Left lung (tissue), 10 donors: ENCODE data around the gene GNB3. TPM values are rescaled to one million over a fixed set of nuclear protein-coding genes. Genes with fewer than 3 reads are reported as not detected.
A peak's percentile ranks its signal among the peaks of the same experiment; 100 is the strongest.

ENCODE experiments used
- ATAC-seq: fragments of 200-7000 bp; cut with Tn5 transposase; one replicate; pipeline ENCODE4 v1.9.1; 2020; ENCODE audit warnings: moderate library complexity
- DNase-seq, 4 donors: peaks; one replicate each; pipeline ENCODE4 v3.0.0-alpha.2; 2013 to 2020
- H3K27ac ChIP-seq, 2 donors: fragments of 200-600 bp; sonication (generic) in 1 of 2; one replicate each; pipeline versions ENCODE4 v1.5.0 to v1.8.0; 2020 to 2021
- H3K27me3 ChIP-seq, 2 donors: fragments of 200-600 bp; sonication (generic) in 1 of 2; one replicate each; pipeline versions ENCODE4 v1.5.0 to v1.8.0; 2020 to 2021
- H3K36me3 ChIP-seq, 2 donors: fragments of 200-600 bp; sonication (generic) in 1 of 2; one replicate each; pipeline versions ENCODE4 v1.5.0 to v1.8.0; 2020 to 2021
- H3K4me1 ChIP-seq, 2 donors: fragments of 200-600 bp; one replicate each; pipeline ENCODE4 v1.8.0; 2021
- H3K4me3 ChIP-seq, 2 donors: fragments of 200-600 bp; sonication (generic) in 1 of 2; one replicate each; pipeline versions ENCODE4 v1.5.0 to v1.8.0; 2020 to 2021; ENCODE audit warnings: mild to moderate bottlenecking in 1 of 2
- H3K9me3 ChIP-seq, 2 donors: fragments of 200-600 bp; sonication (generic) in 1 of 2; one replicate each; pipeline versions ENCODE4 v1.5.0 to v1.8.0; 2020 to 2021
- CTCF ChIP-seq, 2 donors: fragments of 200-600 bp; sonication (generic) in 1 of 2; IDR thresholded peaks; one replicate each; pipeline versions ENCODE4 v1.5.0 to v1.8.0; 2021; ENCODE audit warnings: antibody characterized with exemption in 2 of 2
- intact Hi-C, 2 donors: fragments of 100-400 bp; cut with DNase I; formaldehyde crosslinking; loops; one replicate each; pipeline versions ENCODE4 v1.11.2 to v1.14.2; 2022
- polyA plus RNA-seq, 6 donors: library from polyadenylated mRNA; unstranded; fragments of 120-200 nt; gene quantifications; one replicate each; pipeline ENCODE4 v1.2.1, GENCODE V29; 2013; ENCODE audit not compliant: insufficient read length in 6 of 6
- total RNA-seq, 2 donors: library from RNA; stranded (reverse); fragmentation: NEBNext Ultra II Directional; extraction: Animal tissue kit (Norgen Biotek cat#: 25700); gene quantifications; one replicate each; pipeline ENCODE4 v1.2.1, GENCODE V29; 2021
- donor health status: DM: no; HTN: yes; CAD: no.
- donor health status: DM: no; HTN: no; CAD: no.

Gene GNB3
- total and polyA plus RNA-seq, 8 donors: 2.0 to 7.2 (median 5.0) TPM

- no peak overlapping the region for H3K4me3 ChIP-seq
These were observed 22.1 kb upstream of the GNB3 start for GRCh38 chr12:6818645-6819044.

GRCh38 chr12:6819106-6820030, 21.4 kb upstream of the GNB3 start:
- ATAC-seq (no peak), DNase-seq (no peak)
- Histone ChIP-seq H3K9me3 (no peaks in the 10 kb centered on the region), H3K27ac (no peak overlapping the region), H3K4me3 (no peak overlapping the region), H3K27me3 (peaks cover 0 to 30% of the 10 kb centered on the region in 2 donors), H3K36me3 (peaks cover 0 to 5% of the 10 kb centered on the region in 2 donors), H3K4me1 (peaks cover 0 to 20% of the 10 kb centered on the region in 2 donors)
- intact Hi-C loops: no loop called here
- no peak for TF ChIP-seq CTCF (IDR thresholded peaks at IDR 0.05)

More at GRCh38 chr12:6818645-6819044, 22.1 kb upstream of the GNB3 start:
- no peak for TF ChIP-seq CTCF (IDR thresholded peaks at IDR 0.05)
- no peaks in the 10 kb centered on the region for H3K9me3 ChIP-seq
- H3K27ac ChIP-seq: no peak overlapping the region
- ATAC-seq: no peak
- intact Hi-C loops: no loop called here
- H3K36me3 ChIP-seq: peaks cover 0 to 5% of the 10 kb centered on the region in 2 donors
- peaks cover 0 to 20% of the 10 kb centered on the region in 2 donors for H3K4me1 ChIP-seq
- peaks cover 0 to 22% of the 10 kb centered on the region in 2 donors for H3K27me3 ChIP-seq
- no peak for DNase-seq

- Histone ChIP-seq H3K27me3 (peaks cover 0 to 38% of the 10 kb centered on the region in 2 donors), H3K4me1 (peaks cover under 1 to 20% of the 10 kb centered on the region in 2 donors), H3K36me3 (peaks cover 0 to 5% of the 10 kb centered on the region in 2 donors), H3K4me3 (no peak overlapping the region), H3K27ac (no peak overlapping the region), H3K9me3 (no peaks in the 10 kb centered on the region)
- no peak for DNase-seq
- intact Hi-C loops: no loop called here
- no peak for ATAC-seq
- TF ChIP-seq CTCF (IDR thresholded peaks at IDR 0.05): no peak
These were observed 20.6 kb upstream of the GNB3 start for GRCh38 chr12:6820166-6820565.

GRCh38 chr12:6821591-6822425, 18.9 kb upstream of the GNB3 start, which contains the start of gene GPR162:
Gene GPR162 (plus strand): TSS chr12:6821821. CDS start chr12:6823899, 2,078 bp downstream.
- ATAC-seq (peak; percentile 60), DNase-seq (peak; percentile 48 to 85 (median 72))
- intact Hi-C loops: no loop called here
- peaks cover 0 to 54% of the 10 kb centered on the region in 2 donors for H3K27me3 ChIP-seq
- no peaks in the 10 kb centered on the region for H3K36me3 ChIP-seq
- peak within 1 kb of the TSS; percentile 13 to 53 for H3K27ac ChIP-seq
- peaks cover 3 to 25% of the 10 kb centered on the region in 2 donors for H3K4me1 ChIP-seq
- TF ChIP-seq CTCF (IDR thresholded peaks at IDR 0.05): no peak
- H3K9me3 ChIP-seq: no peaks in the 10 kb centered on the region
- peak within 1 kb of the TSS; percentile 41 for H3K4me3 ChIP-seq
